Lung (tissue), 12 donors: ENCODE results near the gene PKD2L1. TPM values are rescaled to one million over a fixed set of nuclear protein-coding genes. Genes with fewer than 3 reads are reported as not detected.

Experiments used
- ATAC-seq: fragments of 200-7000 bp; cut with Tn5 transposase; one replicate; pipeline ENCODE4 v1.9.1; 2020; ENCODE audit warnings: moderate number of reproducible peaks; ENCODE audit not compliant: insufficient read depth, low FRiP score
- DNase-seq, 3 donors: peaks; one replicate each; pipeline ENCODE4 v3.0.0-alpha.2; 2013 to 2017
- H3K27ac ChIP-seq, 2 donors: one replicate each; pipeline ENCODE4 v1.5.1; 2013; ENCODE audit warnings: mild to moderate bottlenecking in 2 of 2, moderate library complexity in 2 of 2, control low read depth in 1 of 2, inconsistent platforms in 1 of 2, low read depth in 1 of 2, low read length in 1 of 2
- H3K27me3 ChIP-seq, 3 donors: one replicate each; pipeline ENCODE4 v1.5.1; 2013; ENCODE audit warnings: low read length in 2 of 3; ENCODE audit not compliant: control insufficient read depth in 3 of 3, insufficient read depth in 3 of 3
- H3K36me3 ChIP-seq, 4 donors: one replicate each; pipeline ENCODE4 v1.5.1; 2013; ENCODE audit warnings: low read length in 4 of 4, mild to moderate bottlenecking in 1 of 4, moderate library complexity in 1 of 4; ENCODE audit not compliant: control insufficient read depth in 4 of 4, insufficient read depth in 4 of 4
- H3K4me1 ChIP-seq, 5 donors: one replicate each; pipeline ENCODE4 v1.5.1; 2013; ENCODE audit warnings: low read length in 5 of 5, mild to moderate bottlenecking in 2 of 5, moderate library complexity in 1 of 5; ENCODE audit not compliant: control insufficient read depth in 5 of 5, insufficient read depth in 5 of 5
- H3K4me3 ChIP-seq: one replicate; pipeline ENCODE4 v1.5.1; 2013; ENCODE audit warnings: mild to moderate bottlenecking, control low read depth, moderate library complexity
- H3K9ac ChIP-seq, 2 donors: one replicate each; pipeline ENCODE4 v1.5.1; 2013; ENCODE audit warnings: low read length in 2 of 2, control low read depth in 1 of 2; ENCODE audit not compliant: insufficient read depth in 1 of 2
- H3K9me3 ChIP-seq, 4 donors: one replicate each; pipeline ENCODE4 v1.5.1; 2013; ENCODE audit warnings: low read length in 3 of 4, mild to moderate bottlenecking in 1 of 4, moderate library complexity in 1 of 4; ENCODE audit not compliant: control insufficient read depth in 4 of 4, insufficient read depth in 3 of 4
- CTCF ChIP-seq: IDR thresholded peaks from 2 replicates; pipeline ENCODE4 v1.5.1; 2012; ENCODE audit warnings: mild to moderate bottlenecking; ENCODE audit errors: control extremely low read depth, extremely low read depth
- WGBS, 2 donors: extraction: QIAGEN DNeasy Blood & Tissue Kit; methylation state at CpG; one replicate each; pipeline ENCODE4 v1.1.7; 2013; 5-methylcytosine and 5-hydroxymethylcytosine counted together
- polyA plus RNA-seq, 2 donors: library from polyadenylated mRNA; stranded (reverse); fragments of 200-250 nt; gene quantifications; one replicate each; pipeline ENCODE4 v1.2.1, GENCODE V29; 2013
- total RNA-seq, 2 donors: library from RNA; depleted of rRNA in 1 of 2; stranded (reverse); fragments of >200 nt in 1 of 2; gene quantifications; one replicate each; pipeline ENCODE4 v1.2.1, GENCODE V29; 2014 to 2021
- donor health status: control.
- donor health status: control.
- donor health status: Bipolar disorder and iron deficiency.
- donor health status: healthy.
- donor health status: DM: yes; HTN: yes; CAD: no.

Gene PKD2L1
- total and polyA plus RNA-seq, 4 donors: 0.46 to 1.5 (median 1.0) TPM

- DNase-seq (peak; percentile 86 to 92 (median 86)), ATAC-seq (peak; percentile 85)
- no peak for TF ChIP-seq CTCF
- H3K9ac ChIP-seq: peak within 1 kb of the TSS in 1 of 2 donors; percentile 47
- peak within 1 kb of the TSS in 1 of 2 donors; percentile 54 for H3K27ac ChIP-seq
- H3K36me3 ChIP-seq: peaks cover 0 to 5% (median 2%) of the 10 kb centered on the region in 4 donors
- peaks cover 0 to 22% (median 21%) of the 10 kb centered on the region in 3 donors for H3K27me3 ChIP-seq
- peaks cover 0 to 14% (median 0%) of the 10 kb centered on the region in 5 donors for H3K4me1 ChIP-seq
- H3K4me3 ChIP-seq: peak within 1 kb of the TSS; percentile 74
- WGBS, 2 donors: 0% methylated on average over 64 to 73 of the region's 73 CpGs
- H3K9me3 ChIP-seq: no peaks in the 10 kb centered on the region
Measured at GRCh38 chr10:100346765-100347567, 16.9 kb upstream of the PKD2L1 start, which contains the start of gene SCD. TSS of gene SCD (plus strand) at chr10:100347233. CDS start at chr10:100347505, 272 bp downstream.

- peak; percentile 50 for ATAC-seq
- Histone ChIP-seq H3K9ac (no peak overlapping the region), H3K27ac (peak overlapping the region in 1 of 2 donors; percentile 54), H3K27me3 (peaks cover 0 to 22% (median 21%) of the 10 kb centered on the region in 3 donors), H3K9me3 (no peaks in the 10 kb centered on the region), H3K36me3 (peaks cover 0 to 5% (median 2%) of the 10 kb centered on the region in 4 donors), H3K4me3 (peak overlapping the region; percentile 74), H3K4me1 (peaks cover 0 to 14% (median 0%) of the 10 kb centered on the region in 5 donors)
- no peak for TF ChIP-seq CTCF
- peak; percentile 50 to 73 (median 68) for DNase-seq
- WGBS, 2 donors: 0 to 1% methylated on average over 35 to 36 of the region's 36 CpGs
Measured at GRCh38 chr10:100346351-100346764, 16.3 kb upstream of the PKD2L1 start.

- peak overlapping the region; percentile 74 for H3K4me3 ChIP-seq
- no peak for TF ChIP-seq CTCF
- peak overlapping the region in 1 of 2 donors; percentile 15 for H3K27ac ChIP-seq
- no peak for ATAC-seq
- peaks cover 0 to 22% (median 21%) of the 10 kb centered on the region in 3 donors for H3K27me3 ChIP-seq
- DNase-seq: no peak
- WGBS, 2 donors: 55 to 59% methylated on average over 9 of the region's 9 CpGs
- peaks cover 0 to 5% (median 0%) of the 10 kb centered on the region in 4 donors for H3K36me3 ChIP-seq
- H3K9ac ChIP-seq: no peak overlapping the region
- peaks cover 0 to 14% (median 0%) of the 10 kb centered on the region in 5 donors for H3K4me1 ChIP-seq
- H3K9me3 ChIP-seq: no peaks in the 10 kb centered on the region
Measured at GRCh38 chr10:100345570-100346330, 15.7 kb upstream of the PKD2L1 start.
